HepG2 (cell line): ENCODE measurements around the gene IL32. TPM values are rescaled to one million over a fixed set of nuclear protein-coding genes. Genes with fewer than 3 reads are reported as not detected.

ENCODE experiments used
- CCDC6 ChIP-seq: sonication (generic); formaldehyde crosslinking; IDR thresholded peaks from 2 replicates; pipeline ENCODE4 v1.8.1; 2022; ENCODE audit warnings: mild to moderate bottlenecking, missing genetic modification reagents, moderate library complexity
- HNF4G ChIP-seq, 2 experiments: sonication (generic) in 1 of 2; formaldehyde crosslinking in 1 of 2; IDR thresholded peaks; 2 replicates each; pipeline versions ENCODE4 v1.4.0 to v1.6.1; 2011 to 2020; ENCODE audit warnings: borderline replicate concordance in 2 of 2, low read depth in 2 of 2, mild to moderate bottlenecking in 2 of 2, low read length in 1 of 2, missing genetic modification reagents in 1 of 2, moderate library complexity in 1 of 2
- IRF2 ChIP-seq: IDR thresholded peaks from 2 replicates; pipeline ENCODE4 v1.6.1; 2018; ENCODE audit warnings: missing genetic modification reagents, missing compliant biosample characterization
- KDM2A ChIP-seq: sonication (generic); formaldehyde crosslinking; IDR thresholded peaks from 2 replicates; pipeline ENCODE4 v1.4.0; 2020; ENCODE audit warnings: low read depth, missing genetic modification reagents, borderline replicate concordance
- KLF16 ChIP-seq, 2 experiments: sonication (generic) in 1 of 2; formaldehyde crosslinking in 1 of 2; IDR thresholded peaks; 2 replicates each; pipeline versions ENCODE4 v1.6.1 to v1.8.0; 2016 to 2023; ENCODE audit warnings: missing genetic modification reagents in 2 of 2, missing compliant biosample characterization in 1 of 2
- PRMT3 ChIP-seq: sonication (generic); formaldehyde crosslinking; IDR thresholded peaks from 2 replicates; pipeline ENCODE4 v1.8.1; 2022; ENCODE audit warnings: low read depth, mild to moderate bottlenecking, moderate library complexity, missing genetic modification reagents, borderline replicate concordance
- SIX4 ChIP-seq: sonication (generic); formaldehyde crosslinking; IDR thresholded peaks from 2 replicates; pipeline ENCODE4 v1.4.0; 2020; ENCODE audit warnings: missing genetic modification reagents
- ZNF180 ChIP-seq: sonication (generic); formaldehyde crosslinking; IDR thresholded peaks from 2 replicates; pipeline ENCODE4 v1.4.0; 2020; ENCODE audit warnings: low read depth, missing genetic modification reagents, borderline replicate concordance
- ZNF777 ChIP-seq: sonication (generic); formaldehyde crosslinking; IDR thresholded peaks from 2 replicates; pipeline ENCODE4 v1.4.0; 2020; ENCODE audit warnings: missing genetic modification reagents
- polyA plus RNA-seq, 8 experiments: library from polyadenylated mRNA; depleted of rRNA in 3 of 8; stranded (reverse) in 7 of 8; unstranded in 1 of 8; fragments of >200 nt; fragmentation: Illumina TruSeq in 4 of 8; extraction: Trizol in 4 of 8; gene quantifications; 2 replicates each; pipeline versions ENCODE4 v1.2.1 to v1.2.3, GENCODE V29; 2011 to 2016; ENCODE audit warnings: low read depth in 4 of 8, missing spikeins in 1 of 8, mixed read lengths in 1 of 8; ENCODE audit not compliant: insufficient read depth in 1 of 8
- total RNA-seq, 5 experiments: library from RNA; depleted of rRNA; stranded (reverse); fragments of >200 nt; fragmentation: Illumina TruSeq; extraction: Trizol; gene quantifications; 2 replicates each; pipeline ENCODE4 v1.2.3, GENCODE V29; 2016; ENCODE audit warnings: low read depth in 1 of 5
- TF ChIP-seq, protein P1 (sequence below): sonication (generic); formaldehyde crosslinking; IDR thresholded peaks from 2 replicates; pipeline ENCODE4 v1.8.0; 2022; ENCODE audit warnings: low read depth, missing genetic modification reagents
- TF ChIP-seq, protein P2 (sequence below): IDR thresholded peaks from 2 replicates; pipeline ENCODE4 v1.4.0; 2020; ENCODE audit warnings: mild to moderate bottlenecking, missing genetic modification reagents
- TF ChIP-seq, protein P3 (sequence below): sonication (generic); formaldehyde crosslinking; IDR thresholded peaks from 2 replicates; pipeline ENCODE4 v1.8.1; 2022; ENCODE audit warnings: mild to moderate bottlenecking, missing genetic modification reagents
- TF ChIP-seq, protein P4 (sequence below): sonication (generic); formaldehyde crosslinking; IDR thresholded peaks from 2 replicates; pipeline ENCODE4 v1.5.0; 2020; ENCODE audit warnings: missing genetic modification reagents, mild to moderate bottlenecking, borderline replicate concordance
- TF ChIP-seq, protein P5 (sequence below): sonication (generic); formaldehyde crosslinking; IDR thresholded peaks from 2 replicates; pipeline ENCODE4 v1.4.0; 2020; ENCODE audit warnings: missing genetic modification reagents, mild to moderate bottlenecking, borderline replicate concordance
- TF ChIP-seq, protein P6 (sequence below): sonication (generic); formaldehyde crosslinking; IDR thresholded peaks from 2 replicates; pipeline ENCODE4 v1.4.0; 2020; ENCODE audit warnings: low read depth, mild to moderate bottlenecking, missing genetic modification reagents

IL32 gene
- total and polyA plus RNA-seq, 2 of the 13 experiments (the other 11 are each of a cell fraction or from before 2014, with no cell fraction given): 115 to 165 TPM

DNA sequence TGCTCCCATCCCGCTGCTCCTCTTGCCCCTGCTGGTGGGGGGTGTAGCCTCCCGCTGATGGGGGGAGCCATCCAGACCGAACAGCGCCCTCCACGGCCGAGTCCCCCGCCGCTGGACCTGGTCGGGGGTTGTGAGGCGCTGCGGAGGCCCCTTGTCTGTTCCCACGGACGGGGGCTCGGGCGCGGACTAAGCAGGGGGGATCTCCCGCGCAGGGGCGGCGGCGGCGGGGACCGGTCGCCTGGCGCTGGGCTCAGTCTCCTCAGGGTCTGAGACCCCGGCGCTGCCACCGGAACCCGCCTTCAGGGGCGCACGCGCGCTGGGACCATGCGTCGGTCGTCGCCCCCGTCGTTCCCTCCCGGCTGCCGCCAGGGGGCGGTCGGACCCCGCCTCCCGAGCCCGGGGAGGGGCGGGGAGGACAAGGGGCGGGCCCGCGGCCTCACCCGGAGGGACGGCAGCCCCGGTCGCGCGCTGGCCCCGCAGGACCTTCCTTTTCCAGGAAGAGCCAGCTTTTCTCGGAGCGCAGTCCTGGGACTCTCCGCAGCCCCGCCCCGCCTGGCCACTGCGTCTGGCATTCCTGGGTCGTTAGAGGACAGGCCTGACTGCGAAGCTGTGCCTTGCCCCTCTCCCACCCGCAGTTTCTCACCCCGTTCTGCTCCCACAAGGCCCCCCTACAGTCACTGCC, 6.3 kb upstream of the IL32 start (continued):
- TF ChIP-seq, protein P1, sequence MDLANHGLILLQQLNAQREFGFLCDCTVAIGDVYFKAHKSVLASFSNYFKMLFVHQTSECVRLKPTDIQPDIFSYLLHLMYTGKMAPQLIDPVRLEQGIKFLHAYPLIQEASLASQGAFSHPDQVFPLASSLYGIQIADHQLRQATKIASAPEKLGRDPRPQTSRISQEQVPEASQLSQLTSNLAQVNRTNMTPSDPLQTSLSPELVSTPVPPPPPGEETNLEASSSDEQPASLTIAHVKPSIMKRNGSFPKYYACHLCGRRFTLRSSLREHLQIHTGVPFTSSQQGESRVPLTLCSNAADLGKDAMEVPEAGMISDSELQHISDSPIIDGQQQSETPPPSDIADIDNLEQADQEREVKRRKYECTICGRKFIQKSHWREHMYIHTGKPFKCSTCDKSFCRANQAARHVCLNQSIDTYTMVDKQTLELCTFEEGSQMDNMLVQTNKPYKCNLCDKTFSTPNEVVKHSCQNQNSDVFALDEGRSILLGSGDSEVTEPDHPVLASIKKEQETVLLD (CRISPR knock-in tag): 0 out of 2 replicates have a peak, but pooled peaks have one; percentile 40
- TF ChIP-seq KDM2A (CRISPR knock-in tag) (peak; percentile 78), SIX4 (CRISPR knock-in tag) (no peak), KLF16 (CRISPR knock-in tag; IDR thresholded peaks at IDR 0.05) (peak in 1 of 2 experiments; percentile 74; a peak in 2 of 4 replicates), ZNF180 (CRISPR knock-in tag) (no peak), CCDC6 (CRISPR knock-in tag) (peak; percentile 93), PRMT3 (CRISPR knock-in tag) (peak; percentile 72; the same call in 1 of the 2 replicates), IRF2 (CRISPR knock-in tag) (peak; percentile 42; the same call in 1 of the 2 replicates), ZNF777 (peak; percentile 27; the same call in 1 of the 2 replicates), HNF4G (IDR thresholded peaks at IDR 0.05; ENCODE audit: borderline replicate concordance, low read depth, low read length) (no peak), HNF4G (CRISPR knock-in tag; IDR thresholded peaks at IDR 0.05; ENCODE audit: borderline replicate concordance, low read depth) (peak; percentile 60; the same call in 1 of the 2 replicates)
- TF ChIP-seq, protein P2, sequence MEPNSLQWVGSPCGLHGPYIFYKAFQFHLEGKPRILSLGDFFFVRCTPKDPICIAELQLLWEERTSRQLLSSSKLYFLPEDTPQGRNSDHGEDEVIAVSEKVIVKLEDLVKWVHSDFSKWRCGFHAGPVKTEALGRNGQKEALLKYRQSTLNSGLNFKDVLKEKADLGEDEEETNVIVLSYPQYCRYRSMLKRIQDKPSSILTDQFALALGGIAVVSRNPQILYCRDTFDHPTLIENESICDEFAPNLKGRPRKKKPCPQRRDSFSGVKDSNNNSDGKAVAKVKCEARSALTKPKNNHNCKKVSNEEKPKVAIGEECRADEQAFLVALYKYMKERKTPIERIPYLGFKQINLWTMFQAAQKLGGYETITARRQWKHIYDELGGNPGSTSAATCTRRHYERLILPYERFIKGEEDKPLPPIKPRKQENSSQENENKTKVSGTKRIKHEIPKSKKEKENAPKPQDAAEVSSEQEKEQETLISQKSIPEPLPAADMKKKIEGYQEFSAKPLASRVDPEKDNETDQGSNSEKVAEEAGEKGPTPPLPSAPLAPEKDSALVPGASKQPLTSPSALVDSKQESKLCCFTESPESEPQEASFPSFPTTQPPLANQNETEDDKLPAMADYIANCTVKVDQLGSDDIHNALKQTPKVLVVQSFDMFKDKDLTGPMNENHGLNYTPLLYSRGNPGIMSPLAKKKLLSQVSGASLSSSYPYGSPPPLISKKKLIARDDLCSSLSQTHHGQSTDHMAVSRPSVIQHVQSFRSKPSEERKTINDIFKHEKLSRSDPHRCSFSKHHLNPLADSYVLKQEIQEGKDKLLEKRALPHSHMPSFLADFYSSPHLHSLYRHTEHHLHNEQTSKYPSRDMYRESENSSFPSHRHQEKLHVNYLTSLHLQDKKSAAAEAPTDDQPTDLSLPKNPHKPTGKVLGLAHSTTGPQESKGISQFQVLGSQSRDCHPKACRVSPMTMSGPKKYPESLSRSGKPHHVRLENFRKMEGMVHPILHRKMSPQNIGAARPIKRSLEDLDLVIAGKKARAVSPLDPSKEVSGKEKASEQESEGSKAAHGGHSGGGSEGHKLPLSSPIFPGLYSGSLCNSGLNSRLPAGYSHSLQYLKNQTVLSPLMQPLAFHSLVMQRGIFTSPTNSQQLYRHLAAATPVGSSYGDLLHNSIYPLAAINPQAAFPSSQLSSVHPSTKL (CRISPR knock-in tag): peak; percentile 58; the same call in 1 of the 2 replicates
- TF ChIP-seq, protein P3, sequence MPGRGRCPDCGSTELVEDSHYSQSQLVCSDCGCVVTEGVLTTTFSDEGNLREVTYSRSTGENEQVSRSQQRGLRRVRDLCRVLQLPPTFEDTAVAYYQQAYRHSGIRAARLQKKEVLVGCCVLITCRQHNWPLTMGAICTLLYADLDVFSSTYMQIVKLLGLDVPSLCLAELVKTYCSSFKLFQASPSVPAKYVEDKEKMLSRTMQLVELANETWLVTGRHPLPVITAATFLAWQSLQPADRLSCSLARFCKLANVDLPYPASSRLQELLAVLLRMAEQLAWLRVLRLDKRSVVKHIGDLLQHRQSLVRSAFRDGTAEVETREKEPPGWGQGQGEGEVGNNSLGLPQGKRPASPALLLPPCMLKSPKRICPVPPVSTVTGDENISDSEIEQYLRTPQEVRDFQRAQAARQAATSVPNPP: no peak
- TF ChIP-seq, protein P4, sequence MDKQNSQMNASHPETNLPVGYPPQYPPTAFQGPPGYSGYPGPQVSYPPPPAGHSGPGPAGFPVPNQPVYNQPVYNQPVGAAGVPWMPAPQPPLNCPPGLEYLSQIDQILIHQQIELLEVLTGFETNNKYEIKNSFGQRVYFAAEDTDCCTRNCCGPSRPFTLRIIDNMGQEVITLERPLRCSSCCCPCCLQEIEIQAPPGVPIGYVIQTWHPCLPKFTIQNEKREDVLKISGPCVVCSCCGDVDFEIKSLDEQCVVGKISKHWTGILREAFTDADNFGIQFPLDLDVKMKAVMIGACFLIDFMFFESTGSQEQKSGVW (CRISPR knock-in tag): no peak
- TF ChIP-seq, protein P5, sequence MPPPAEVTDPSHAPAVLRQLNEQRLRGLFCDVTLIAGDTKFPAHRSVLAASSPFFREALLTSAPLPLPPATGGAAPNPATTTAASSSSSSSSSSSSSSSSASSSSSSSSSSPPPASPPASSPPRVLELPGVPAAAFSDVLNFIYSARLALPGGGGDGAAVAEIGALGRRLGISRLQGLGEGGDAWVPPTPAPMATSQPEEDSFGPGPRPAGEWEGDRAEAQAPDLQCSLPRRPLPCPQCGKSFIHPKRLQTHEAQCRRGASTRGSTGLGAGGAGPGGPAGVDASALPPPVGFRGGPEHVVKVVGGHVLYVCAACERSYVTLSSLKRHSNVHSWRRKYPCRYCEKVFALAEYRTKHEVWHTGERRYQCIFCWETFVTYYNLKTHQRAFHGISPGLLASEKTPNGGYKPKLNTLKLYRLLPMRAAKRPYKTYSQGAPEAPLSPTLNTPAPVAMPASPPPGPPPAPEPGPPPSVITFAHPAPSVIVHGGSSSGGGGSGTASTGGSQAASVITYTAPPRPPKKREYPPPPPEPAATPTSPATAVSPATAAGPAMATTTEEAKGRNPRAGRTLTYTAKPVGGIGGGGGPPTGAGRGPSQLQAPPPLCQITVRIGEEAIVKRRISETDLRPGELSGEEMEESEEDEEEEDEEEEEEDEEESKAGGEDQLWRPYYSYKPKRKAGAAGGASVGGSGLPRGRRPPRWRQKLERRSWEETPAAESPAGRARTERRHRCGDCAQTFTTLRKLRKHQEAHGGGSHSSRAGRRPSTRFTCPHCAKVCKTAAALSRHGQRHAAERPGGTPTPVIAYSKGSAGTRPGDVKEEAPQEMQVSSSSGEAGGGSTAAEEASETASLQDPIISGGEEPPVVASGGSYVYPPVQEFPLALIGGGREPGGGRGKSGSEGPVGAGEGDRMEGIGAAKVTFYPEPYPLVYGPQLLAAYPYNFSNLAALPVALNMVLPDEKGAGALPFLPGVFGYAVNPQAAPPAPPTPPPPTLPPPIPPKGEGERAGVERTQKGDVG (CRISPR knock-in tag): 0 out of 2 replicates have a peak, but pooled peaks have one; percentile 50
- TF ChIP-seq, protein P6, sequence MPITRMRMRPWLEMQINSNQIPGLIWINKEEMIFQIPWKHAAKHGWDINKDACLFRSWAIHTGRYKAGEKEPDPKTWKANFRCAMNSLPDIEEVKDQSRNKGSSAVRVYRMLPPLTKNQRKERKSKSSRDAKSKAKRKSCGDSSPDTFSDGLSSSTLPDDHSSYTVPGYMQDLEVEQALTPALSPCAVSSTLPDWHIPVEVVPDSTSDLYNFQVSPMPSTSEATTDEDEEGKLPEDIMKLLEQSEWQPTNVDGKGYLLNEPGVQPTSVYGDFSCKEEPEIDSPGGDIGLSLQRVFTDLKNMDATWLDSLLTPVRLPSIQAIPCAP (CRISPR knock-in tag): 0 out of 2 replicates have a peak, but pooled peaks have one; percentile 38
